BLaER1 treated with 17β-estradiol and CSF1 and Interleukin-3, amounts not matched to agents 10 nM and 100 nM (cell line): ENCODE measurements around the gene ATP2C2.

Experiments
- H3K27ac ChIP-seq, 11 experiments: shearing (Covaris generic); formaldehyde crosslinking; 2 replicates each; pipeline ENCODE4 v1.8.1; 2022
- H3K27me3 ChIP-seq, 11 experiments: shearing (Covaris generic); formaldehyde crosslinking; 2 replicates each; pipeline ENCODE4 v1.8.1; 2022
- H3K36me3 ChIP-seq, 11 experiments: shearing (Covaris generic); formaldehyde crosslinking; 2 replicates each; pipeline ENCODE4 v1.8.1; 2022
- H3K4me1 ChIP-seq, 10 experiments: shearing (Covaris generic); formaldehyde crosslinking; 2 replicates each; pipeline ENCODE4 v1.8.1; 2022
- H3K4me2 ChIP-seq, 11 experiments: shearing (Covaris generic); formaldehyde crosslinking; 2 replicates each; pipeline ENCODE4 v1.8.1; 2022
- H3K4me3 ChIP-seq, 10 experiments: shearing (Covaris generic); formaldehyde crosslinking; 2 replicates each; pipeline ENCODE4 v1.8.1; 2022
- H3K9ac ChIP-seq, 11 experiments: shearing (Covaris generic); formaldehyde crosslinking; 2 replicates each; pipeline ENCODE4 v1.8.1; 2022
- H3K9me3 ChIP-seq, 11 experiments: shearing (Covaris generic); formaldehyde crosslinking; replicated peaks in 1 of 11; 2 replicates each; pipeline ENCODE4 v1.8.1; 2022
- H4K20me1 ChIP-seq, 11 experiments: shearing (Covaris generic); formaldehyde crosslinking; 2 replicates each; pipeline ENCODE4 v1.8.1; 2022
- Cebpa-rat ChIP-seq, 11 experiments: shearing (Covaris generic); IDR thresholded peaks; 2 replicates each; pipeline ENCODE4 v1.8.1; 2022

ATP2C2 gene

DNA sequence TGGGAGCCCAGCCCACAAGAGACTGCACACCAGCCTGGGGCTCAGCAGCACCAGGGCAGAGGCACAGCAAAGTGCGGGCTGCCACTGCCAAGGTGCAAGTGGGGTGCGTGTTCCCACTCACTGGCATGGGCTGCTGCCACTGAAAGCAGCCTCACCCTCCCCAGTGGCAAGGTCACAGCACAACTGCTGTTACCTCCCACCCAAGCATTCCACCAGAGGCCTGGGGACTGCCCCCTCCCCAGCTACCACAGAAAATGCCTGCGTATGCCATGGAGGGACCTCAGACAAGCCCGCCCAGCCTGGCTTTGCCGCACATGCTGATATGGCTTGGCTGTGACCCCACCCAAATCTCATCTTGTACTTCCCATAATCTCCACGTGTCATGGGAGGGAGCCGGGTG, 103.0 kb downstream of the ATP2C2 start:
- no peak overlapping the region for H3K4me3 ChIP-seq
- no peaks in the 10 kb centered on the region for H4K20me1 ChIP-seq
- no peak overlapping the region for H3K4me2 ChIP-seq
- no peak overlapping the region for H3K9ac ChIP-seq
- no peaks in the 10 kb centered on the region for H3K27me3 ChIP-seq
- H3K9me3 ChIP-seq, result peaks cover 27 to 47% (median 39%) of the 10 kb centered on the region in 11 experiments
- no peaks in the 10 kb centered on the region; a peak in 1 of 20 replicates for H3K4me1 ChIP-seq
- TF ChIP-seq Cebpa-rat (IDR thresholded peaks at IDR 0.05), result no peak
- H3K36me3 ChIP-seq, result peaks cover 19 to 41% (median 26%) of the 10 kb centered on the region in 11 experiments
- no peak overlapping the region for H3K27ac ChIP-seq

DNA sequence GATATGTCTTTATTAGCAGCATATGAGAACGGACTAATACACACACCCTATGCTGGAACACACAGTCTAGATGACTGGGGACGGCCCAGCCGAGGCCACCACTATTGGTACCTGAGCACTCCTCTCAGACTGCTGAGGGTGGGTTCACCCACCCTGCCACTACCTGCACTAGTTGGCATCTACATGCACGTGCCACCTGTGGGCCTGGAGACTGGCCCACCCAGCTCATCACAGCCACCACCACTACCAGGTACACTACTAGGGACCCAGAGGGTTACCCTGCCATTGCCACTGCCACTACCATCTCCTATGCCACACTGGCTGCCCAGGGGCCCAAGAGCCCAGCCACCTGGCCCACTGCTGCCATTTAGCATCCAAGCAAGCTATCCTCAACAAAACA, 103.6 kb downstream of the ATP2C2 start:
- no peak for TF ChIP-seq Cebpa-rat (IDR thresholded peaks at IDR 0.05)

DNA sequence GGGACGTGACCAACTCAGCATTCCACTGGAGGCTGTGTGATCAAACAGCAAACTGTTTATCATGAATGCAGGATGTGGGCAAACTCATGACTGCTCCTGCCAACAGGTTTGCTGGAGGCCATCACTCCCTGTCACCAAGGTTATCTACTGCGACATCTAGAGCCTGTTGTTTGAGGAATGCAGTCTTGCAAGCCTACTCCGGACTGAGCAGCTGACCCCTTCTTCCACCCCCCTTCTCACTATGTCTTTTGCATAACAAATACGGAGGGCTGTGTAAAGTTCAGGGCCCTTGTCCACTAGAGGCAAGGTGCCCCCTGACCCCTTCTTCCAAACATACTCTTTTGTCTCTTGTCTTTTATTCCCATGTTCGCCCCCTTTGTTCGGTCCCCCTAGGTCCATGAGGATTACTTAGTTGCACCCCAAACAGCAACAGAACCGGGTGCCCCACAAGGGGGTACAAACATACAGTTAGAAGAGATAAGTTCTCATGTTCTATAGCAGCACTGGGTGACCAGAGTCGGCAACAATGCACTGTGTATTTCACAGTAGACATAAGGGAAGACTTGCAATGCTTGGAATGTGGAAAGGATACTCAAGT, 107.4 kb downstream of the ATP2C2 start:
- H3K4me3 ChIP-seq, result no peak overlapping the region
- peaks cover 0 to 7% (median 0%) of the 10 kb centered on the region in 11 experiments; a peak in 1 of 22 replicates for H4K20me1 ChIP-seq
- peaks cover 0 to 9% (median 0%) of the 10 kb centered on the region in 10 experiments; a peak in 3 of 20 replicates for H3K4me1 ChIP-seq
- no peaks in the 10 kb centered on the region for H3K27me3 ChIP-seq
- no peak overlapping the region for H3K9ac ChIP-seq
- no peak overlapping the region for H3K4me2 ChIP-seq
- H3K36me3 ChIP-seq, result peaks cover 4 to 42% (median 22%) of the 10 kb centered on the region in 11 experiments; a peak in 17 of 22 replicates
- no peak for TF ChIP-seq Cebpa-rat (IDR thresholded peaks at IDR 0.05)
- peaks cover 10 to 26% (median 19%) of the 10 kb centered on the region in 11 experiments; a peak in 21 of 22 replicates for H3K9me3 ChIP-seq
- H3K27ac ChIP-seq, result no peak overlapping the region

More for the DNA sequence above, 103.6 kb downstream of the ATP2C2 start:
- H3K4me1 ChIP-seq, result no peaks in the 10 kb centered on the region; a peak in 1 of 20 replicates
- H3K36me3 ChIP-seq, result peaks cover 12 to 36% (median 20%) of the 10 kb centered on the region in 11 experiments
- H3K9me3 ChIP-seq, result peaks cover 20 to 40% (median 32%) of the 10 kb centered on the region in 11 experiments
- H3K4me2 ChIP-seq, result no peak overlapping the region
- no peaks in the 10 kb centered on the region for H4K20me1 ChIP-seq
- H3K9ac ChIP-seq, result no peak overlapping the region
- no peak overlapping the region for H3K27ac ChIP-seq
- H3K4me3 ChIP-seq, result no peak overlapping the region
- no peaks in the 10 kb centered on the region for H3K27me3 ChIP-seq

DNA sequence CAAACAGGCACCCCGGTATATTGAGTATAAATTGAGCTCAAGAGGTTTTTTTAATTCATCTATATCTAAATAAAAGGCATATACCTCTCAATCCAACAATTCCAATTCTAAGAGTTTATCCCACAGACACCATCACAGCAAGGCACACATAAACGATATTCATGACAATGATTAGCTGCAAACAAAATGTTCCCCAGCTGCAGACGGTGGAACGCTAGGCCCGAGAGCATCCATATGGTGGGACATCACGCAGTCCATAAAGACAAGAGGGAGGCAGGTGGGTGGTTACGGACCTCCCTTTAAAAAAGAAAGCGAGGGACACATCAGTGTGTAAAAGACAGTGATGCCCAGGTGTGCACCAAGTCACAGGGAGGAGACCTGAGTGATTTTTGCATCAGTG, 108.1 kb downstream of the ATP2C2 start:
- Histone ChIP-seq H3K9me3 (peaks cover 7 to 22% (median 13%) of the 10 kb centered on the region in 11 experiments; a peak in 21 of 22 replicates), H3K4me3 (no peak overlapping the region), H4K20me1 (peaks cover 0 to 7% (median 0%) of the 10 kb centered on the region in 11 experiments; a peak in 1 of 22 replicates), H3K4me1 (peaks cover 0 to 9% (median 0%) of the 10 kb centered on the region in 10 experiments; a peak in 3 of 20 replicates), H3K9ac (no peak overlapping the region), H3K27ac (no peak overlapping the region), H3K4me2 (no peak overlapping the region), H3K27me3 (no peaks in the 10 kb centered on the region), H3K36me3 (peaks cover 3 to 42% (median 23%) of the 10 kb centered on the region in 11 experiments; a peak in 17 of 22 replicates)
- TF ChIP-seq Cebpa-rat (IDR thresholded peaks at IDR 0.05), result no peak

DNA sequence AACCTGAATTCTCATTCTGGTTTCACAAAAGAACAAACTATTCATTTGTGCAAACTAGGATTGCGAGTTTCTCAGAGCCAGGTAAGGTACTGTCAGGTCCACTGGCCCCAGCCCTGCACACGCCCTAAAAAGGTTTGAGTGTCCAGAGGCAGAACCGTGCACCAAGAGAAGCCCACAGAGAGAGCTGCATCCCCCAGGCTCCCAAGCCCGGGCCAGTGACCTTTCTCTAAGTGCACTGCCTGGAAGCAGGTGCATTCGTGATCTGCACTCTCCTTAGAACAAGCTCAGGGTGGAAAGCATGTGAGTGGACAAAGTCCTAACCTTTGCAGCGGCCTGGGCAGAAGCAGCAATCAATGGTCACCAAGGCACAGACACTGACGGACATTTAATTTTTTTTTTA, 109.3 kb downstream of the ATP2C2 start:
- peaks cover 0 to 7% (median 0%) of the 10 kb centered on the region in 11 experiments; a peak in 1 of 22 replicates for H4K20me1 ChIP-seq

DNA sequence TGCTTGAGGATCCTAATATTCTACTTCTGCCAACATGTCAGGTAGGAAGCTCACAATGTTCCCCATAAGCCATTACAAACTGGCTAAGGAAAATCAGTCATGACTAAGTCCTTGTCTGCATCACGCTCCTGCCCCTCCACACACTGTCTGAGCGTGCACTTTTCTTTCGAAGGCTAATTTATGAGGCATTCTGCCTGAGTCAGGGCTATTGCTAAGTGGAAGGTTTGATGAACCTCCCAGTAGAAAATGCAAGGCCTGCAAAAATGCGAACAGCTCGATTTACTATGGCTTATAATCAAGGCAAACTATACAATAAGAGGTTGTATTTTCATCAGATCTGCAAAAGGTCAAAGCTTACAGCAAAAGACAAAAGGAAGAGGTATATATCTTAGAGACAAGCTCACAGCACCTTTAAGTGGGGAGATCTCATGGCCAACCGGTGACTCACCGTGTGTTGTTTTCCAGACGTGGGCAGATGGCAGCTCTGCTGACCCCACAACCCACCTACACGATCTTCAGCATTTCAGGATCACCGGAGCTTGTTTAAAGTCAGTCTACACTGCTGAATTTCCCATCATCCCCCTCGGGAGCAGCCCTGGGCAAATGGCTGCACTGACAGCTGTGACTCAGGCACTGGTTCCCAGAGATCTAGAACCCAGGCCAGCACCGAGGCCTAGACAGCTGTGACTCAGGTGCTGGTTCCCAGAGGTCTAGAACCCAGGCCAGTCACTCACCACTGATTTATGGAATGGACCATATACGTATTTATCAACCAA, 110.0 kb downstream of the ATP2C2 start:
- Histone ChIP-seq H3K27me3 (no peaks in the 10 kb centered on the region), H3K9me3 (0 out of 22 replicates have a peak, but pooled peaks cover 0 to 7% (median 0%) of the 10 kb centered on the region in 11 experiments), H4K20me1 (peaks cover 0 to 7% (median 0%) of the 10 kb centered on the region in 11 experiments; a peak in 1 of 22 replicates), H3K27ac (no peak overlapping the region), H3K4me2 (no peak overlapping the region), H3K9ac (no peak overlapping the region), H3K4me3 (no peak overlapping the region), H3K4me1 (peaks cover 7 to 25% (median 15%) of the 10 kb centered on the region in 10 experiments; a peak in 18 of 20 replicates), H3K36me3 (peaks cover 0 to 48% (median 20%) of the 10 kb centered on the region in 11 experiments; a peak in 15 of 22 replicates)
- TF ChIP-seq Cebpa-rat (IDR thresholded peaks at IDR 0.05), result no peak

More for the DNA sequence above, 109.3 kb downstream of the ATP2C2 start:
- Histone ChIP-seq H3K4me3 (no peak overlapping the region), H3K36me3 (peaks cover 0 to 41% (median 20%) of the 10 kb centered on the region in 11 experiments; a peak in 15 of 22 replicates), H3K9ac (no peak overlapping the region), H3K4me1 (peaks cover 7 to 18% (median 9%) of the 10 kb centered on the region in 10 experiments; a peak in 18 of 20 replicates), H3K9me3 (peaks cover 0 to 9% (median under 1%) of the 10 kb centered on the region in 11 experiments; a peak in 4 of 22 replicates), H3K27me3 (no peaks in the 10 kb centered on the region), H3K27ac (no peak overlapping the region), H3K4me2 (no peak overlapping the region)
- no peak for TF ChIP-seq Cebpa-rat (IDR thresholded peaks at IDR 0.05)

DNA sequence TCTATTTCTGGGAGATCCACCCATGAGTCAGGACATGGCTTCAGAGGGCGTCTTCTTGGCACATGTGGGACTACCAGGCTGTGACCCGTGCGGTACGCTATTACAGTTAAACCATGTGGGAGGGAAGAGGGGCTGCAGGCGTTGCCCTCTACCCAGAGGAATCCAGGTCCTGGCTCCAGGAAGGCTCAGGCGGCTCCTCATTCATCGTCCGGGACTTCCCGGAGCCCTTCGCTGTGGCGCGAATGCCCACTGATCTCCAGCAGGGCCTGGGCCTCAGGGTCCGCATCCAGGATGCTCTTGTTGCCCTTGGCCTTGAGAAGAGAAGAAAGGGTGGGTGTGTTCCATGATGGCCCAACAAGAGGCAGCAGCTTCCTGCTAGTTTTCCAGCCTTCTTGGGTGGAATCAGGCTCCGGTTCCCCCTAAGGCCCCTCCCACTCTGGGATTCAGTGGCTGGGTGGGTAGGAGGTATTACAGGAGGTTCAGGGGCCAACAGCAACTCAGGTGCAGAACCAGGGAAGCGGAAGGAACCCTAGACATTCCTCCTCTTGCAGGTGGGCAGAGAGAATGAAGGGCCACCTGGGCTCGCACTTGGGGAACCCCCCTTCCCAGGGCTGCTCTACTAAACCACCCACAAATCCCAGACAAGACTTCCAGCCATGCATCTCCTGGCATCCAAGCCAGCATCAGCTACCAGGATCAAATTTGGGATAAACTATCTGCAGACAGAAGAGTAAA, 111.5 kb downstream of the ATP2C2 start:
- Histone ChIP-seq H3K27me3 (no peaks in the 10 kb centered on the region), H3K4me1 (peaks cover 7 to 30% (median 21%) of the 10 kb centered on the region in 10 experiments; a peak in 18 of 20 replicates), H3K9me3 (0 out of 22 replicates have a peak, but pooled peaks cover 0 to 4% (median 0%) of the 10 kb centered on the region in 11 experiments), H3K4me2 (no peak overlapping the region), H3K27ac (no peak overlapping the region), H3K36me3 (peaks cover 0 to 59% (median 21%) of the 10 kb centered on the region in 11 experiments; a peak in 16 of 22 replicates), H3K9ac (no peak overlapping the region), H3K4me3 (no peak overlapping the region), H4K20me1 (peaks cover 0 to 9% (median 0%) of the 10 kb centered on the region in 11 experiments; a peak in 1 of 22 replicates)
- no peak for TF ChIP-seq Cebpa-rat (IDR thresholded peaks at IDR 0.05)

DNA sequence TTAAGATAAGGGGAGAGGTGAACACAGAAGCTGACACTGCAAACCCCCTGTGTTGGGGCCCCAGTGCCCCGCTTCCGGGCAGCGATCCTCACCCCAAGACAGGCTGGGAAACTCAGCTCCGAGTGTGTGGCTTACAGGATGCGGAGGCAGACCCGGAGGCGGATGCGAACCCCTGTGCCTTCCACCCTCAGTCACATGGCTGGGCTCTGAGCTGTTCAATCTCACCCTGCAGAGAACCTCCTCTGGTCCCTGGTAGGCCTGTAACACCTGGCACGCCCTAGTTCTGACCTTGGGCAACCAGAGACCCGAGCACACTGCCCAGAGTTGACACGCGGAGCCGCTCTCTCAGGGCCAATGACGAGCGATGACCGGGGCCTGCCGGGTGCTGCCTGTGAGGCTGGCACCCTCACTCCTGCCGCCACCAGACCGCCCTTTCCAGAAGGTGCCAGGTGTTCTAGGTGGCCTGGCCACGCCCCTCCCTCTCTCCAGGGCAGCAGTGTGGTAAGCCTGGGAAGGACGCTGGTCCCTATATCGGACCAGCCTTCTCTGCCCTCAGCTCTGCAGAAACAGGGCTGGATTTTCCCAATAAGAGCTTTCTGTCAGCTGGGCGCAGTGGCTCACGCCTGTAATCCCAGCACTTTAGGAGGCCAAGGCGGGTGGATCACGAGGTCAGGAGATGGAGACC, 112.9 kb downstream of the ATP2C2 start:
- Histone ChIP-seq H3K4me3 (no peak overlapping the region), H3K4me1 (peaks cover 7 to 30% (median 21%) of the 10 kb centered on the region in 10 experiments; a peak in 18 of 20 replicates), H3K27me3 (no peaks in the 10 kb centered on the region), H4K20me1 (peaks cover 0 to 12% (median 0%) of the 10 kb centered on the region in 11 experiments; a peak in 1 of 22 replicates), H3K9me3 (no peaks in the 10 kb centered on the region), H3K4me2 (no peak overlapping the region), H3K27ac (no peak overlapping the region), H3K9ac (no peak overlapping the region), H3K36me3 (peaks cover 4 to 71% (median 27%) of the 10 kb centered on the region in 11 experiments; a peak in 20 of 22 replicates)
- no peak for TF ChIP-seq Cebpa-rat (IDR thresholded peaks at IDR 0.05)
